Mesenchymal stem cell (in vitro differentiated cells and primary cell): ENCODE data around the gene SLC35D1.

Experiments used
- DNase-seq: peaks from one replicate; pipeline ENCODE4 v3.0.0-alpha.2; 2013
- H2AFZ ChIP-seq: one replicate; pipeline ENCODE4 v1.6.1; 2013; ENCODE audit warnings: low read depth, mild to moderate bottlenecking, control low read depth, inconsistent platforms, low read length, moderate library complexity
- H2AK5ac ChIP-seq: 2 replicates; pipeline ENCODE4 v1.6.1; 2013; ENCODE audit warnings: low read length, moderate library complexity, mild to moderate bottlenecking, inconsistent platforms; ENCODE audit not compliant: severe bottlenecking
- H2BK120ac ChIP-seq: one replicate; pipeline ENCODE4 v1.6.1; 2013; ENCODE audit warnings: low read depth, mild to moderate bottlenecking, inconsistent platforms, low read length, moderate library complexity
- H2BK12ac ChIP-seq, 2 experiments: one replicate each; pipeline ENCODE4 v1.6.1; 2013; ENCODE audit warnings: inconsistent platforms in 2 of 2, low read length in 2 of 2, mild to moderate bottlenecking in 2 of 2, moderate library complexity in 2 of 2, control low read depth in 1 of 2
- H2BK15ac ChIP-seq: one replicate; pipeline ENCODE4 v1.6.1; 2013; ENCODE audit warnings: mild to moderate bottlenecking, low read depth, inconsistent platforms; ENCODE audit not compliant: poor library complexity, severe bottlenecking
- H2BK5ac ChIP-seq: 2 replicates; pipeline ENCODE4 v1.6.1; 2013; ENCODE audit warnings: low read depth, mild to moderate bottlenecking, low read length, control low read depth, inconsistent platforms; ENCODE audit not compliant: poor library complexity, severe bottlenecking
- H3K14ac ChIP-seq, 2 experiments: one replicate each; pipeline ENCODE4 v1.6.1; 2013; ENCODE audit warnings: inconsistent platforms in 2 of 2, low read length in 2 of 2, control low read depth in 1 of 2, mild to moderate bottlenecking in 1 of 2, moderate library complexity in 1 of 2
- H3K18ac ChIP-seq, 2 experiments: one replicate each; pipeline ENCODE4 v1.6.1; 2013; ENCODE audit warnings: inconsistent platforms in 2 of 2, low read length in 2 of 2, control low read depth in 1 of 2, low read depth in 1 of 2, mild to moderate bottlenecking in 1 of 2
- H3K23ac ChIP-seq, 2 experiments: one replicate each; pipeline ENCODE4 v1.6.1; 2013; ENCODE audit warnings: inconsistent platforms in 2 of 2, low read length in 2 of 2, mild to moderate bottlenecking in 2 of 2, moderate library complexity in 2 of 2, control low read depth in 1 of 2
- H3K27ac ChIP-seq: 2 replicates; pipeline ENCODE4 v1.5.1; 2013; ENCODE audit warnings: mild to moderate bottlenecking, moderate library complexity, low read length, control low read depth, inconsistent platforms; ENCODE audit not compliant: poor library complexity, severe bottlenecking
- H3K27me3 ChIP-seq, 2 experiments: 2 replicates each; pipeline versions ENCODE4 v1.6.1 to v1.7.0; 2013; ENCODE audit warnings: low read length in 2 of 2, mild to moderate bottlenecking in 2 of 2, moderate library complexity in 2 of 2, control low read depth in 1 of 2, inconsistent platforms in 1 of 2; ENCODE audit not compliant: control insufficient read depth in 1 of 2, insufficient read depth in 1 of 2
- H3K36me3 ChIP-seq, 2 experiments: 2 replicates each; pipeline versions ENCODE4 v1.6.1 to v1.7.0; 2013; ENCODE audit warnings: low read length in 2 of 2, control low read depth in 1 of 2, inconsistent platforms in 1 of 2, low read depth in 1 of 2, mild to moderate bottlenecking in 1 of 2; ENCODE audit not compliant: insufficient read depth in 2 of 2, control insufficient read depth in 1 of 2
- H3K4ac ChIP-seq, 2 experiments: one replicate each; pipeline ENCODE4 v1.6.1; 2013; ENCODE audit warnings: inconsistent platforms in 2 of 2, low read length in 2 of 2, mild to moderate bottlenecking in 2 of 2, moderate library complexity in 2 of 2, control low read depth in 1 of 2, low read depth in 1 of 2
- H3K4me1 ChIP-seq: 2 replicates; pipeline ENCODE4 v1.6.1; 2013; ENCODE audit warnings: low read depth, low read length, control low read depth; ENCODE audit not compliant: control insufficient read depth, insufficient read depth
- H3K4me2 ChIP-seq: 2 replicates; pipeline ENCODE4 v1.6.1; 2013; ENCODE audit warnings: low read length, mild to moderate bottlenecking, inconsistent platforms; ENCODE audit not compliant: poor library complexity, severe bottlenecking
- H3K4me3 ChIP-seq, 2 experiments: 2 replicates each; pipeline versions ENCODE4 v1.5.1 to v1.7.0; 2013; ENCODE audit warnings: low read length in 2 of 2, mild to moderate bottlenecking in 2 of 2, control low read depth in 1 of 2, low read depth in 1 of 2; ENCODE audit not compliant: insufficient read depth in 1 of 2
- H3K79me1 ChIP-seq: replicated peaks from 2 replicates; pipeline ENCODE4 v1.6.1; 2013; ENCODE audit warnings: mild to moderate bottlenecking, control low read depth, low read length, inconsistent platforms; ENCODE audit not compliant: poor library complexity, severe bottlenecking
- H3K9ac ChIP-seq: 2 replicates; pipeline ENCODE4 v1.7.0; 2013; ENCODE audit warnings: mild to moderate bottlenecking, low read length, moderate library complexity
- H3K9me3 ChIP-seq: 2 replicates; pipeline ENCODE4 v1.7.0; 2013; ENCODE audit warnings: mild to moderate bottlenecking, low read length; ENCODE audit not compliant: control insufficient read depth
- H4K8ac ChIP-seq: one replicate; pipeline ENCODE4 v1.6.1; 2013; ENCODE audit warnings: inconsistent platforms, mild to moderate bottlenecking, low read length, moderate library complexity
- H4K91ac ChIP-seq: one replicate; pipeline ENCODE4 v1.6.1; 2013; ENCODE audit warnings: mild to moderate bottlenecking, low read length, inconsistent platforms
- WGBS: methylation state at CpG from one replicate; pipeline ENCODE4 v1.1.7; 2013; ENCODE audit warnings: mixed read lengths; 5-methylcytosine and 5-hydroxymethylcytosine counted together

The SLC35D1 gene

DNA sequence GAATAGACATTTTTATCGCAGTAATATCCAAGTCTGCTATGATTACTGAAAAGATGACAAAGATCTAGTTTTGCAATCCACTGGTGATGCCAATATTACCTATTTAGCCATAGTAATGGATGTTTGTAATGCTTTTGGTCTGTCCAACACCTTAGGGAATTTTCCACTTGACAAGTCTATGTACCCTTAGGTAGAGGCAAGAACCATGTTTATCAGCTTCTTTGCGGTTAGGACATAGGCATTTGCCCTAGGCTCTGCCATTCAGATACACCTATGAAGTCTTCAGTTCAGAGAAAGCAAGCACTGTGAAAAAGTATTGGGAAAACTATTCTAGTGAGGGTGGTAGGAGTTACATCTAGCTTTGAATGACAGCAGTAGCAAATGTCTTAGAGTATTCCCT, 40.2 kb upstream of the SLC35D1 start:
- no peak overlapping the region for H4K8ac ChIP-seq
- H2BK5ac ChIP-seq = no peak overlapping the region
- no peaks in the 10 kb centered on the region for H3K79me1 ChIP-seq
- H3K4me3 ChIP-seq = no peak overlapping the region
- H3K36me3 ChIP-seq = no peaks in the 10 kb centered on the region
- no peak overlapping the region for H3K14ac ChIP-seq
- no peak overlapping the region for H2AK5ac ChIP-seq
- H2BK120ac ChIP-seq = no peak overlapping the region
- no peak overlapping the region for H2BK12ac ChIP-seq
- H2BK15ac ChIP-seq = no peak overlapping the region
- H3K18ac ChIP-seq = no peak overlapping the region
- H2AFZ ChIP-seq = no peak overlapping the region
- H3K4ac ChIP-seq = no peak overlapping the region
- peaks cover 3% of the 10 kb centered on the region for H3K4me1 ChIP-seq
- no peak overlapping the region for H3K4me2 ChIP-seq
- no peak overlapping the region for H3K27ac ChIP-seq
- no peak overlapping the region for H3K9ac ChIP-seq
- no peak overlapping the region for H4K91ac ChIP-seq
- H3K9me3 ChIP-seq = peaks cover 5% of the 10 kb centered on the region
- no peak for DNase-seq
- H3K23ac ChIP-seq = no peak overlapping the region
- H3K27me3 ChIP-seq = no peaks in the 10 kb centered on the region
- WGBS = 98% methylated on average over 2 of the region's 2 CpGs

DNA sequence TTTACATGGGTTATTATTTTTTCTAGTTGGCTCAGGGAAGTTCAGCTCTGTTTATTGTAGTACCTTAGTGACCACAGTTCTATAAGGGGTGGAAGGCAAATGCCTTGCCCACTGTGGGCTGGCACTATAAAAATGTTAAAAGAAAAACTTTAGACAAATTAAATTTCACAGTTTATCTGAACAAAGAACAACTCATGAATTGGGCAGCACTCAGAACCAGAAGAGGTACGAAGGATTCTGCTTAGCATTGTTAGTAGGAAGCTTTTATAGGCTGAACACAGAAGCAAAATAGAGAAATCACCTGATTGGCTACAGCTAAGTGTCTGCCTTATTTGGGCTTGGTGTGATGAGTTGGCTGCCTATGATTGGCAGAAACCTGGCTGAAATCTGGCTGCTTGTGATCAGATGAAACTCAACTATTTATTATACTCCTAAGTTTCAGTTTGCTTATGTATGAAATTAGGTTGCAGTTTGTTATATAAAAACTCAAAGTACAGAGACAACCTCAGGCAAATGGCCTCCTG, 35.8 kb upstream of the SLC35D1 start:
- no peak overlapping the region for H2BK12ac ChIP-seq
- H3K27me3 ChIP-seq = no peaks in the 10 kb centered on the region
- H2BK15ac ChIP-seq = no peak overlapping the region
- H3K4me1 ChIP-seq = no peaks in the 10 kb centered on the region
- H2AFZ ChIP-seq = no peak overlapping the region
- no peak overlapping the region for H3K23ac ChIP-seq
- H3K18ac ChIP-seq = no peak overlapping the region
- no peak overlapping the region for H3K14ac ChIP-seq
- no peak overlapping the region for H3K9ac ChIP-seq
- no peak overlapping the region for H4K8ac ChIP-seq
- H3K4me2 ChIP-seq = no peak overlapping the region
- H2BK120ac ChIP-seq = no peak overlapping the region
- peaks cover 9% of the 10 kb centered on the region for H3K9me3 ChIP-seq
- no peak overlapping the region for H4K91ac ChIP-seq
- H3K4me3 ChIP-seq = no peak overlapping the region
- H3K27ac ChIP-seq = no peak overlapping the region
- H2BK5ac ChIP-seq = no peak overlapping the region
- H2AK5ac ChIP-seq = no peak overlapping the region
- H3K4ac ChIP-seq = no peak overlapping the region
- no peaks in the 10 kb centered on the region for H3K36me3 ChIP-seq
- DNase-seq = no peak
- 70% methylated on average over 1 of the region's 1 CpG for WGBS
- H3K79me1 ChIP-seq = no peaks in the 10 kb centered on the region

DNA sequence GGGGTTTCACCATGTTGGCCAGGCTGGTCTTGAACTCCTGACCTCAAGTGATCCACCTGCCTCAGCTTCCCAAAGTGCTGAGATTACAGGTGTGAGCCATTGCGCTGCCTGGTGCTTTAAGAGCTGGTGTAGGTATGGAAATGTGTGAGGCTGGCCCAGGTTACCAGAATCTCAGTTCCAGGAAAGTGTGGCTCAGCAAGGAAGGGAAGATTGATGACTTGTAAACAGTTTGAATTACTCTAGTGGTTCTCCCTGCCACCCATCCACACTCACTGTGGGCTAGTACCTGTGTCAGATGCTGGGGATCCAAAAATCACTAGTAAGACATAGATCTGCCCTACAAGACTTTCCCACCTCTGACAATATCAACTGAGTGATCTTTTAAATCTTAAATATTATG, 34.5 kb upstream of the SLC35D1 start:
- no peaks in the 10 kb centered on the region for H3K36me3 ChIP-seq
- H2AFZ ChIP-seq = no peak overlapping the region
- H2BK120ac ChIP-seq = no peak overlapping the region
- 90% methylated on average over 1 of the region's 1 CpG for WGBS
- no peak overlapping the region for H2AK5ac ChIP-seq
- no peak overlapping the region for H3K4me2 ChIP-seq
- no peak for DNase-seq
- H2BK5ac ChIP-seq = no peak overlapping the region
- H3K14ac ChIP-seq = no peak overlapping the region
- no peak overlapping the region for H3K4me3 ChIP-seq
- no peaks in the 10 kb centered on the region for H3K4me1 ChIP-seq
- H2BK12ac ChIP-seq = no peak overlapping the region
- H3K27ac ChIP-seq = no peak overlapping the region
- H4K91ac ChIP-seq = no peak overlapping the region
- no peak overlapping the region for H3K23ac ChIP-seq
- H3K9me3 ChIP-seq = peaks cover 9% of the 10 kb centered on the region
- H3K18ac ChIP-seq = no peak overlapping the region
- H2BK15ac ChIP-seq = no peak overlapping the region
- no peak overlapping the region for H3K4ac ChIP-seq
- H3K9ac ChIP-seq = no peak overlapping the region
- no peak overlapping the region for H4K8ac ChIP-seq
- H3K79me1 ChIP-seq = no peaks in the 10 kb centered on the region
- no peaks in the 10 kb centered on the region for H3K27me3 ChIP-seq

DNA sequence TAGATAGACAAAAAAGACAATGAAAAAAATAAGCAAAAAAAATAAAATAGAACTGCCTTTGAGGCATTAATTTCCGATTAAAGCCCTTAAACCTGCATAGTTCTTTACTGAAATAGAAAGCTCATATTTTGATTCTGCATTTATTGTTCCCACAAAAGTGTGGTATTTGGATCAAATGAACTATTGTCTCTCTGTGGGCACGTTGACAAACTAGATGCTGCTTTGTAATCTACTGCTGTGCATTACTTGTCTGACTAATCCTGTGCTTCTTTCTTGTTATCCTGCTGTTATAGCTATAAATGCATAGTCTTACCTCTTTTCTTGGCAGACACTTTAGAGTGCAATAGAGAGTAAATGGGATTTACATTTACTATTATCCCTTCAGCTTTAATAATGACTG, 31.4 kb upstream of the SLC35D1 start:
- peaks cover 9% of the 10 kb centered on the region for H3K9me3 ChIP-seq
- no peak overlapping the region for H2BK5ac ChIP-seq
- DNase-seq = no peak
- no peak overlapping the region for H3K23ac ChIP-seq
- H3K36me3 ChIP-seq = no peaks in the 10 kb centered on the region
- no peak overlapping the region for H3K4me3 ChIP-seq
- H3K27me3 ChIP-seq = no peaks in the 10 kb centered on the region
- no peak overlapping the region for H3K9ac ChIP-seq
- H4K8ac ChIP-seq = no peak overlapping the region
- H3K4ac ChIP-seq = no peak overlapping the region
- no peaks in the 10 kb centered on the region for H3K4me1 ChIP-seq
- H3K18ac ChIP-seq = no peak overlapping the region
- no peak overlapping the region for H3K27ac ChIP-seq
- WGBS = 0% methylated on average over 1 of the region's 2 CpGs
- no peak overlapping the region for H2AFZ ChIP-seq
- no peaks in the 10 kb centered on the region for H3K79me1 ChIP-seq
- no peak overlapping the region for H4K91ac ChIP-seq
- H2BK120ac ChIP-seq = no peak overlapping the region
- no peak overlapping the region for H3K4me2 ChIP-seq
- no peak overlapping the region for H3K14ac ChIP-seq
- H2AK5ac ChIP-seq = no peak overlapping the region
- H2BK12ac ChIP-seq = no peak overlapping the region
- H2BK15ac ChIP-seq = no peak overlapping the region
